ENCODE results near the gene PLCH1. TPM values are rescaled to one million over a fixed set of nuclear protein-coding genes. Genes with fewer than 3 reads are reported as not detected.

PLCH1 gene
- total and polyA plus RNA-seq, 9 of the 15 experiments (the other 6 are each of a cell fraction or from before 2014, with no cell fraction given): 0.17 to 0.62 (median 0.40) TPM

GRCh38 chr3:155690921-155691320 is 54.0 kb downstream of the PLCH1 start:
- no TSS peak for BruUV-seq (replicated peaks)
- POLR2A ChIA-PET: no interaction called here
- intact Hi-C loops (cut with micrococcal nuclease): no loop called here

More at GRCh38 chr3:155690921-155691320, 54.0 kb downstream of the PLCH1 start:
- Histone ChIP-seq H3K79me2 (ENCODE audit: control insufficient read depth, insufficient read depth, low read length) (no peaks in the 10 kb centered on the region), H3K27me3 (ENCODE audit: control insufficient read depth in 2 of 2, insufficient read depth in 2 of 2, low read length in 2 of 2) (peaks cover 2 to 4% of the 10 kb centered on the region in 2 experiments; a peak in 2 of 5 replicates), H3K4me3 (no peak overlapping the region), H3K4me1 (replicated peaks in 1 of 2; ENCODE audit: control insufficient read depth in 2 of 2, insufficient read depth in 2 of 2, low read length in 2 of 2) (no peaks in the 10 kb centered on the region), H3K27ac (ENCODE audit: extremely low read depth, low read depth, low read length) (no peak overlapping the region), H3K9ac (ENCODE audit: insufficient read depth in 1 of 2, low read depth in 2 of 2, low read length in 2 of 2) (no peak overlapping the region), H3K4me2 (ENCODE audit: insufficient read depth, low read length) (no peak overlapping the region), H4K20me1 (replicated peaks; ENCODE audit: control insufficient read depth, insufficient read depth, low read length) (no peaks in the 10 kb centered on the region), H2AFZ (ENCODE audit: low read depth, low read length) (no peak overlapping the region), H3K36me3 (ENCODE audit: control insufficient read depth, insufficient read depth, low read length) (no peaks in the 10 kb centered on the region), H3K9me3 (replicated peaks; ENCODE audit: control insufficient read depth, insufficient read depth, low read depth, low read length) (no peaks in the 10 kb centered on the region), H3K9me1 (ENCODE audit: control insufficient read depth, insufficient read depth, low read length) (no peaks in the 10 kb centered on the region)
- CTCF ChIA-PET (ENCODE audit: low intra/inter-chr PET ratio): no interaction called here
- no peak for TF ChIP-seq ELK1 (CRISPR knock-in tag; IDR thresholded peaks at IDR 0.05)
- no peak for TF ChIP-seq E2F5 (CRISPR knock-in tag; IDR thresholded peaks at IDR 0.05)
- no peak for TF ChIP-seq ARID3A (IDR thresholded peaks at IDR 0.05; ENCODE audit: borderline replicate concordance, low read depth, low read length)
- no peak for TF ChIP-seq ZNF146 (CRISPR knock-in tag; IDR thresholded peaks at IDR 0.05; ENCODE audit: unreplicated experiment)
- no peak for TF ChIP-seq ZNF830 (CRISPR knock-in tag; IDR thresholded peaks at IDR 0.05)
- TF ChIP-seq ZNF785 (CRISPR knock-in tag; IDR thresholded peaks at IDR 0.05): no peak
- TF ChIP-seq ZNF143 (CRISPR knock-in tag; IDR thresholded peaks at IDR 0.05): no peak
- TF ChIP-seq BCL6 (CRISPR knock-in tag; IDR thresholded peaks at IDR 0.05): no peak
- no peak for TF ChIP-seq HINFP (tag; conservative IDR thresholded peaks at IDR 0.05; ENCODE audit: low read depth)
- no peak for TF ChIP-seq DEAF1 (CRISPR knock-in tag; IDR thresholded peaks at IDR 0.05)
- no peak for TF ChIP-seq CBX2 (IDR thresholded peaks at IDR 0.05; ENCODE audit: insufficient read depth, low read length, poor library complexity, severe bottlenecking)
- FAIRE-seq (no peak), ATAC-seq (no peak), DNase-seq (ENCODE audit: extremely low read depth in 1 of 4, low spot score in 3 of 4) (no peak)
- in situ Hi-C loops (cut with MboI): no loop called here

Measured in K562 (cell line).